ENCODE measurements around the gene PRR11.
"Not testable (repeated sequence)": the region's sequence is repeated elsewhere in the genome, so short reads cannot be mapped to it uniquely, and the experiment has no call there.

The PRR11 gene

DNA sequence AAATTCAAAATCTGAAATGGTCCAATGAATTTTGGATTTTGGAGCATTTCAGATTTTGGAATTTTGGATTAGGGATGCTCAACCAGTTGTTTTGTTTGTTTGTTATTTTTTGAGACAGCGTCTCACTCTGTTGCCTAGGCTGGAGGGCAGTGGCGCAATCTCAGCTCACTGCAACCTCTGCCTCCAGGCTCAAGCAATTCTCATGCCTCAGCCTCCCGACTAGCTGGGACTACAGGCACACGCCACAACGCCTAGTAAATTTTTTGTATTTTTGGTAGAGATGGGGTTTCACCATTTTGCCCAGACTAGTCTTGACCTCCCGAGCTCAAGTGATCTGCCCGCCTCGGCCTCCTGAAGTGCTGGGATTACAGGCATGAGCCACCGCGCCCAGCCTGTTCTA, 17.2 kb upstream of the PRR11 start:
- H3K36me3 ChIP-seq (ENCODE audit: control insufficient read depth in 4 of 4, insufficient read depth in 4 of 4, low read length in 3 of 4); CTCF ChIA-PET; H3K27ac ChIP-seq (ENCODE audit: insufficient read depth in 1 of 2, low read depth in 1 of 2, low read length in 2 of 2, poor library complexity in 1 of 2, severe bottlenecking in 2 of 2); H3K4me1 ChIP-seq (ENCODE audit: control extremely low read depth in 1 of 4, control insufficient read depth in 4 of 4, insufficient read depth in 4 of 4, low read length in 3 of 4); POLR2A ChIA-PET; H3K9me3 ChIP-seq (ENCODE audit: control extremely low read depth in 1 of 5, control insufficient read depth in 4 of 5, insufficient read depth in 2 of 5, low read depth in 1 of 5, low read length in 4 of 5); H3K27me3 ChIP-seq (replicated peaks in 2 of 5; ENCODE audit: control insufficient read depth in 4 of 5, insufficient read depth in 5 of 5, low read length in 4 of 5); H3K4me3 ChIP-seq (ENCODE audit: control insufficient read depth in 1 of 7, extremely low read depth in 1 of 7, insufficient read depth in 4 of 7, low read depth in 2 of 7, low read length in 6 of 7); DNase-seq: not testable (repeated sequence)
- 94% methylated on average over 6 of the region's 10 CpGs for WGBS (ENCODE audit: insufficient coverage)

DNA sequence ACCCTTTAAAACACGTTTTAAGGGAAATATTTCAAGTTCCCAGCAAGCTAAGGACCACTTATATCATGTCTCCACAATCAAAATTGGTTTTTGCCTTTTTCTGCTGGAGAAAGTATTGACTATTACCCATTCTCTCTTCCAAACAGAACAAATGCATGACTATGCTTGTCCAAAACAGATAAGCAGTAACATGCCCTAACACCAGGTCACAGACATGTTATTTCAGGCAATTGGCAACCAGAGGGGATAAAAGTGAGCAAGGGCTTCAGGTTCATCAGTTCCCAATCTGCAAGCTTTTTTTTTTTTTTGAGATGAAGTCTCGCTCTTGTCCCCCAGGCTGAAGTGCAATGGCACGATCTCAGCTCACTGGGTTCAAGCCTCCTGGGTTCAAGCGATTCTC, 15.6 kb upstream of the PRR11 start:
- POLR2A ChIA-PET, result no interaction called here
- H3K36me3 ChIP-seq (ENCODE audit: control insufficient read depth in 4 of 4, insufficient read depth in 4 of 4, low read length in 3 of 4), result peaks cover 0 to 6% (median 0%) of the 10 kb centered on the region in 4 experiments
- H3K4me1 ChIP-seq (ENCODE audit: control extremely low read depth in 1 of 4, control insufficient read depth in 4 of 4, insufficient read depth in 4 of 4, low read length in 3 of 4), result no peaks in the 10 kb centered on the region
- H3K27me3 ChIP-seq (replicated peaks in 2 of 5; ENCODE audit: control insufficient read depth in 4 of 5, insufficient read depth in 5 of 5, low read length in 4 of 5), result no peaks in the 10 kb centered on the region
- H3K27ac ChIP-seq (ENCODE audit: insufficient read depth in 1 of 2, low read depth in 1 of 2, low read length in 2 of 2, poor library complexity in 1 of 2, severe bottlenecking in 2 of 2), result no peak overlapping the region
- no peak for DNase-seq
- H3K4me3 ChIP-seq (ENCODE audit: control insufficient read depth in 1 of 7, extremely low read depth in 1 of 7, insufficient read depth in 4 of 7, low read depth in 2 of 7, low read length in 6 of 7), result no peak overlapping the region
- no peaks in the 10 kb centered on the region for H3K9me3 ChIP-seq (ENCODE audit: control extremely low read depth in 1 of 5, control insufficient read depth in 4 of 5, insufficient read depth in 2 of 5, low read depth in 1 of 5, low read length in 4 of 5)
- CTCF ChIA-PET, result no interaction called here
- 100% methylated on average over 1 of the region's 4 CpGs for WGBS (ENCODE audit: insufficient coverage)

DNA sequence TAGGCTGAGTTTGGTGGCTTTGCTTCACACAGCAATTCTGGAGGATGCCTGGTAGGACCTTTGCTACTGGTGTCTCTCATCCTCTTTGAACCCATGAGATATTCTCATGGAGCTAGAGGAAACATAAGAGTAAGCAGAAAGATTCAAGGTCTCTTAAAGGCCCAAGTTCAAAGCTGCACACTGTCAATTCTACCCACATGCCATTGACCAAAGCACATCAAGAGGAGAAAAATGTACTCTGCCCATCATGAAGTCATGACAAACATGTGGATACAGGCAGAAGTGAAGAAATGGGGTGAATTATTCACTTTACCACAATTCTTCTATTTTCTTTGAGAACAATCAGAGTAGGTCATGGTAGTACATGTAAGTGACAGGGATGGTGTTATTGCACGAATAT, 13.7 kb upstream of the PRR11 start:
- no peaks in the 10 kb centered on the region for H3K4me1 ChIP-seq (ENCODE audit: control extremely low read depth in 1 of 4, control insufficient read depth in 4 of 4, insufficient read depth in 4 of 4, low read length in 3 of 4)
- H3K9me3 ChIP-seq (ENCODE audit: control extremely low read depth in 1 of 5, control insufficient read depth in 4 of 5, insufficient read depth in 2 of 5, low read depth in 1 of 5, low read length in 4 of 5), result no peaks in the 10 kb centered on the region
- no peak overlapping the region for H3K4me3 ChIP-seq (ENCODE audit: control insufficient read depth in 1 of 7, extremely low read depth in 1 of 7, insufficient read depth in 4 of 7, low read depth in 2 of 7, low read length in 6 of 7)
- DNase-seq, result no peak
- WGBS (ENCODE audit: insufficient coverage), result no CpG with 5 or more reads among the region's 1 CpG
- ChIA-PET CTCF (no interaction called here), POLR2A (no interaction called here)
- peaks cover 0 to 6% (median 3%) of the 10 kb centered on the region in 4 experiments for H3K36me3 ChIP-seq (ENCODE audit: control insufficient read depth in 4 of 4, insufficient read depth in 4 of 4, low read length in 3 of 4)
- H3K27me3 ChIP-seq (replicated peaks in 2 of 5; ENCODE audit: control insufficient read depth in 4 of 5, insufficient read depth in 5 of 5, low read length in 4 of 5), result no peaks in the 10 kb centered on the region
- H3K27ac ChIP-seq (ENCODE audit: insufficient read depth in 1 of 2, low read depth in 1 of 2, low read length in 2 of 2, poor library complexity in 1 of 2, severe bottlenecking in 2 of 2), result no peak overlapping the region

- Histone ChIP-seq H3K36me3 (ENCODE audit: control insufficient read depth in 4 of 4, insufficient read depth in 4 of 4, low read length in 3 of 4) (peaks cover 0 to 6% (median 3%) of the 10 kb centered on the region in 4 experiments), H3K4me3 (ENCODE audit: control insufficient read depth in 1 of 7, extremely low read depth in 1 of 7, insufficient read depth in 4 of 7, low read depth in 2 of 7, low read length in 6 of 7) (no peak overlapping the region), H3K27ac (ENCODE audit: insufficient read depth in 1 of 2, low read depth in 1 of 2, low read length in 2 of 2, poor library complexity in 1 of 2, severe bottlenecking in 2 of 2) (no peak overlapping the region), H3K9me3 (ENCODE audit: control extremely low read depth in 1 of 5, control insufficient read depth in 4 of 5, insufficient read depth in 2 of 5, low read depth in 1 of 5, low read length in 4 of 5) (no peaks in the 10 kb centered on the region), H3K4me1 (ENCODE audit: control extremely low read depth in 1 of 4, control insufficient read depth in 4 of 4, insufficient read depth in 4 of 4, low read length in 3 of 4) (peaks cover 0 to 6% (median 2%) of the 10 kb centered on the region in 4 experiments), H3K27me3 (replicated peaks in 2 of 5; ENCODE audit: control insufficient read depth in 4 of 5, insufficient read depth in 5 of 5, low read length in 4 of 5) (no peaks in the 10 kb centered on the region)
- ChIA-PET CTCF (interaction anchor here (1.6 kb wide), 1 partner anchor 16 kb away, joined by 6 read pairs; no protein-coding TSS in a partner anchor), POLR2A (interaction anchor here (1.0 kb wide), 1 partner anchor 28 kb away, joined by 4 read pairs; no protein-coding TSS in a partner anchor)
- WGBS (ENCODE audit: insufficient coverage), result 100% methylated on average over 1 of the region's 4 CpGs
- DNase-seq, result no peak
Measured at GRCh38 chr17:59145571-59146096, 9.9 kb upstream of the PRR11 start.

- CTCF ChIA-PET, result interaction anchor here (2.1 kb wide), 1 partner anchor 15 kb away, joined by 7 read pairs; no protein-coding TSS in a partner anchor
- WGBS (ENCODE audit: insufficient coverage), result 100% methylated on average over 2 of the region's 2 CpGs
- Histone ChIP-seq H3K4me3 (ENCODE audit: control insufficient read depth in 1 of 7, extremely low read depth in 1 of 7, insufficient read depth in 4 of 7, low read depth in 2 of 7, low read length in 6 of 7) (no peak overlapping the region), H3K27me3 (replicated peaks in 2 of 5; ENCODE audit: control insufficient read depth in 4 of 5, insufficient read depth in 5 of 5, low read length in 4 of 5) (no peaks in the 10 kb centered on the region), H3K36me3 (ENCODE audit: control insufficient read depth in 4 of 4, insufficient read depth in 4 of 4, low read length in 3 of 4) (peaks cover 0 to 5% (median 2%) of the 10 kb centered on the region in 4 experiments), H3K4me1 (ENCODE audit: control extremely low read depth in 1 of 4, control insufficient read depth in 4 of 4, insufficient read depth in 4 of 4, low read length in 3 of 4) (peaks cover 0 to 27% (median 13%) of the 10 kb centered on the region in 4 experiments), H3K9me3 (ENCODE audit: control extremely low read depth in 1 of 5, control insufficient read depth in 4 of 5, insufficient read depth in 2 of 5, low read depth in 1 of 5, low read length in 4 of 5) (no peaks in the 10 kb centered on the region), H3K27ac (ENCODE audit: insufficient read depth in 1 of 2, low read depth in 1 of 2, low read length in 2 of 2, poor library complexity in 1 of 2, severe bottlenecking in 2 of 2) (no peak overlapping the region)
- no peak for DNase-seq
- POLR2A ChIA-PET, result no interaction called here
Measured at GRCh38 chr17:59149051-59149450, 6.5 kb upstream of the PRR11 start.

GRCh38 chr17:59149841-59150511, 5.6 kb upstream of the PRR11 start:
- peak in 2 of 3 donors; percentile 17 to 19 for DNase-seq
- POLR2A ChIA-PET, result no interaction called here
- Histone ChIP-seq H3K4me1 (ENCODE audit: control extremely low read depth in 1 of 4, control insufficient read depth in 4 of 4, insufficient read depth in 4 of 4, low read length in 3 of 4) (peaks cover 0 to 32% (median 15%) of the 10 kb centered on the region in 4 experiments), H3K36me3 (ENCODE audit: control insufficient read depth in 4 of 4, insufficient read depth in 4 of 4, low read length in 3 of 4) (peaks cover 0 to 5% (median 1%) of the 10 kb centered on the region in 4 experiments), H3K4me3 (ENCODE audit: control insufficient read depth in 1 of 7, extremely low read depth in 1 of 7, insufficient read depth in 4 of 7, low read depth in 2 of 7, low read length in 6 of 7) (no peak overlapping the region), H3K9me3 (ENCODE audit: control extremely low read depth in 1 of 5, control insufficient read depth in 4 of 5, insufficient read depth in 2 of 5, low read depth in 1 of 5, low read length in 4 of 5) (no peaks in the 10 kb centered on the region), H3K27ac (ENCODE audit: insufficient read depth in 1 of 2, low read depth in 1 of 2, low read length in 2 of 2, poor library complexity in 1 of 2, severe bottlenecking in 2 of 2) (no peak overlapping the region), H3K27me3 (replicated peaks in 2 of 5; ENCODE audit: control insufficient read depth in 4 of 5, insufficient read depth in 5 of 5, low read length in 4 of 5) (no peaks in the 10 kb centered on the region)
- CTCF ChIA-PET, result interaction anchor here (2.1 kb wide), 1 partner anchor 14 kb away, joined by 7 read pairs; no protein-coding TSS in a partner anchor
- WGBS (ENCODE audit: insufficient coverage), result 83% methylated on average over 3 of the region's 5 CpGs

DNA sequence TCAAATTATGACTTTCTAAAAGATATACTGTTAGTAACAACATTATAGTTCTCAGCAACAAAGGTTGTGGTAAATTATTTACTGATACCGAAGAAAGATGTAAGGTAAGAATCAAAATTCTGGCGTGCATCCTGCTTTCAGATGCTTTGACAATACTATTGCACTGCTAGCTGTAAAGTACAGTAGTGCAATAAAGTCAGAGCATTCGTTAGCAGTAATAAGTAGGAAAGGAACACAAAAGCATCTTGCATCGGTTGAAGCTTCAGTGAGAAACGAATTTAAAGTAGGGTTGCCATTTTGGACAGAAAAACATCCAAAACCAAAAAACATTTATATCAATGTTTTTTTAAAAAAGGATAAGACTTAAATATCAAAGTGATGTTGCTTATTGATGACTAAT, 4.5 kb upstream of the PRR11 start:
- CTCF ChIA-PET, result no interaction called here
- POLR2A ChIA-PET, result no interaction called here
- no peaks in the 10 kb centered on the region for H3K36me3 ChIP-seq (ENCODE audit: control insufficient read depth in 4 of 4, insufficient read depth in 4 of 4, low read length in 3 of 4)
- peaks cover 2 to 33% (median 19%) of the 10 kb centered on the region in 4 experiments for H3K4me1 ChIP-seq (ENCODE audit: control extremely low read depth in 1 of 4, control insufficient read depth in 4 of 4, insufficient read depth in 4 of 4, low read length in 3 of 4)
- DNase-seq, result peak in 1 of 3 donors; percentile 6
- no peak overlapping the region for H3K4me3 ChIP-seq (ENCODE audit: control insufficient read depth in 1 of 7, extremely low read depth in 1 of 7, insufficient read depth in 4 of 7, low read depth in 2 of 7, low read length in 6 of 7)
- H3K27ac ChIP-seq (ENCODE audit: insufficient read depth in 1 of 2, low read depth in 1 of 2, low read length in 2 of 2, poor library complexity in 1 of 2, severe bottlenecking in 2 of 2), result peak overlapping the region in 1 of 2 experiments; percentile 27
- no peaks in the 10 kb centered on the region for H3K27me3 ChIP-seq (replicated peaks in 2 of 5; ENCODE audit: control insufficient read depth in 4 of 5, insufficient read depth in 5 of 5, low read length in 4 of 5)
- WGBS (ENCODE audit: insufficient coverage), result 96% methylated on average over 3 of the region's 5 CpGs
- H3K9me3 ChIP-seq (ENCODE audit: control extremely low read depth in 1 of 5, control insufficient read depth in 4 of 5, insufficient read depth in 2 of 5, low read depth in 1 of 5, low read length in 4 of 5), result no peaks in the 10 kb centered on the region

Data from common myeloid progenitor, CD34-positive (primary cell).